MG63 (cell line): ENCODE results near the gene MYO5C. TPM values are rescaled to one million over a fixed set of nuclear protein-coding genes. Genes with fewer than 3 reads are reported as not detected.
A peak's percentile ranks its signal among the peaks of the same experiment; 100 is the strongest.
"Not testable (repeated sequence)": the region's sequence is repeated elsewhere in the genome, so short reads cannot be mapped to it uniquely, and the experiment has no call there.

Experiments
- DNase-seq: peaks from one replicate; pipeline ENCODE4 v3.0.0-alpha.2; 2020
- H3K27me3 ChIP-seq: fragments of 250-450 bp; sonication (Bioruptor Pico); 2 replicates; pipeline ENCODE4 v1.5.1; 2020; ENCODE audit warnings: mild to moderate bottlenecking, moderate library complexity
- H3K36me3 ChIP-seq: fragments of 250-450 bp; sonication (Bioruptor Pico); 2 replicates; pipeline ENCODE4 v1.5.1; 2020; ENCODE audit warnings: mild to moderate bottlenecking, moderate library complexity
- H3K4me3 ChIP-seq: fragments of 250-450 bp; sonication (Bioruptor Pico); 2 replicates; pipeline ENCODE4 v1.5.1; 2020; ENCODE audit warnings: mild to moderate bottlenecking, moderate library complexity
- H3K9me3 ChIP-seq: fragments of 250-450 bp; sonication (Bioruptor Pico); 2 replicates; pipeline ENCODE4 v1.5.1; 2020; ENCODE audit warnings: mild to moderate bottlenecking, moderate library complexity
- total RNA-seq: library from RNA; depleted of rRNA; stranded (reverse); fragments of >200 nt; shearing (Covaris generic); gene quantifications from 2 replicates; pipeline ENCODE4 v1.2.3, GENCODE V29; 2014; ENCODE audit warnings: low replicate concordance

Gene MYO5C
- total RNA-seq, 1 experiment from 2014 or later = not detected

DNA sequence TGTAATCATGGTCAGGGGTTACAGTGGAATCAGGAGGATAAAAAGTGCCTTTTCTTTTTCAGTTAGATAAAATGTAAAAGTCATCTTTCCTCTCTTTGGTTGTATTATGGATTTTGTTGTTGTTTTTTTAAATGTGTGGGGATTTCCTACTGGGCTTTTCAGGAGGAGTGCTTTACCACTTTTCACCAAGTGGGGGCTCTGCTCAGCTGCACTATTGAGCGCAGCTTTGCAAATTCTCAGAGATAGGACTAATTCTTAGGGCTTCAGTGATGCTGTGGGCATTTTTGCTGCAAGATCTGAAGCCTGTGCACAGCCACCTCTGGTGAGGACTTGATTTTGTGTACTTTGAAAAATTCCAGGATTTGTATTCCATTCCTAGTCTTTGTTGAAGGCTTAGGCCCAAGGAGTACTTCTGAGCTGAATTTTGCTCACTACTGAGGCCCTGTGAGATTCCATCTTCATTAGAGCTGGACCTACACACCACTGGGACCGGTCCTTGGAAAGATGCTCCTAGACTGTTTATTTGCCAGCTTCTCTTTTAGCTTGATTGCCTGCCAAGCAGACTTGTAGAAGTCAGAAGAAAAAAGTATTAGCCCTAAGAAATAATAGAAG, 111.9 kb downstream of the MYO5C start:
- H3K9me3 ChIP-seq = peaks cover 5% of the 10 kb centered on the region; the same call in 1 of the 2 replicates
- DNase-seq = no peak
- no peaks in the 10 kb centered on the region for H3K27me3 ChIP-seq
- no peak overlapping the region for H3K4me3 ChIP-seq
- no peaks in the 10 kb centered on the region for H3K36me3 ChIP-seq

DNA sequence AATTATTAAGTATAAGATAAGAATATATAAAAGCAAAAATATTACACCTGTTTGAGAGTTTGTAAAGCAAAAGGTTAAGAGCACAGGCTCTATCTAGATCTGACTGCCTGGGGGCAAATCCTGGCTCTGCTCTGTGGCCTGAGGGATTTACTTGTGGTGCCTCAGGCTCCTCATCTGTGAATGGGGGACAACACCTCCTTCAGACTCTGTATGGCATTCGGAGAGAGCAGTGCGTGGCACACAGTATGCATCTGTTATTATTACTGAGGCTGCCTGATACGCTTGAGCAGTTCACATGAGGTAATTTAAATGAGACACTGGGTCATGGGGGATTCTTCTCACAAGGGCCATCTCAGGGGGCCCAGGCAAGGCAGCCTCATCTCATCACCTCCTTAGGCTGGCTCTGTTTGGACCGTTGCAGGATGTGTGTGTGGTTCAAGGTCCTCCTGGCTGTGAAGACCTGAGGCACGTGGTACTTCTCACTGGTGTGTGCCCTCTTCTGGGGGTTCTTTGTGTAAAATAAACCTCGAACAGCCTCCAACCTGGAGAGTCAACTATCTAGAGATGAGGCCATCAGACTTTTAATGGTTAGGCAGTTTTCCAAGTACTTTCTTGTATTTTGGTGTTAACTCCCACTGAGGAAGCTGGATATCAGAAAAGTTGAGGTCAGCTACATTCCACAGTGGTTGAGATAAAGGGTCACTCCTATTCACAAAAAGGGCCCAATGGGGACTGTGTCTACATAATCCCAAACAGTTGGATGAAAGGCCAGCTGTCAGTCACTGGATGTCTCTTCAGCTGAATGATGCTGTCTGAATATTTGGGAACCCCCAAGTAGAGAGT, 113.4 kb downstream of the MYO5C start:
- H3K27me3 ChIP-seq = no peaks in the 10 kb centered on the region
- peaks cover 5% of the 10 kb centered on the region; the same call in 1 of the 2 replicates for H3K9me3 ChIP-seq
- no peak overlapping the region for H3K4me3 ChIP-seq
- H3K36me3 ChIP-seq = no peaks in the 10 kb centered on the region
- DNase-seq = no peak

DNA sequence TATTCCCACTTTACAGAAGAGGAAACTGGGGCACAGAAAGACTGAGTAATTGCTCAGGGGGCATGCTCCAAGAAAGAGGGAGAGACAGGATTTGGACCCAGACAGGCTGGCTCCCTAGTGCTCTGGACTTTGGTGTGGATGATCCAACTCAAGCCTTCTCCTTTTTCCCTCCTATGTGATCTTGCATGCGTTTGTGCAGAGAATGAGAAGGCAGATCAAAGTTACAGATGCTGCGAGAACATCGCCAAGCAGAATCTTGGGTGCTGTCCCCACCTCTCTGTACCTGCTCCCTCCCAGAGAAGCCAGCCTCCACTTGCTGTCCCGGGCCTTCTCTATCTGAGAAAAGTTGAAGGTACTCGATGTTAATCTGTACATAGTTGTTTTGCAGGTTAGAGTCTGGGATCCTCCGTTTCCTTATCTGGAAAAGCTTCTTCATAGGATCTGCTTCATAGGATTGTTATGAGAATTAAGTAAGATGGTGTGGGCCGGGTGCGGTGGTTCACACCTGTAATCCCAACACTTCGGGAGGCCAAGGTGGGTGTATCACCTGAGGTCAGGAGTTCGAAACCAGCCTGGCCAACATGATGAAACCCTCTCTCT, 114.7 kb downstream of the MYO5C start:
- Histone ChIP-seq H3K36me3 (no peaks in the 10 kb centered on the region), H3K27me3 (no peaks in the 10 kb centered on the region), H3K4me3 (no peak overlapping the region), H3K9me3 (peaks cover 5% of the 10 kb centered on the region; the same call in 1 of the 2 replicates)
- no peak for DNase-seq

DNA sequence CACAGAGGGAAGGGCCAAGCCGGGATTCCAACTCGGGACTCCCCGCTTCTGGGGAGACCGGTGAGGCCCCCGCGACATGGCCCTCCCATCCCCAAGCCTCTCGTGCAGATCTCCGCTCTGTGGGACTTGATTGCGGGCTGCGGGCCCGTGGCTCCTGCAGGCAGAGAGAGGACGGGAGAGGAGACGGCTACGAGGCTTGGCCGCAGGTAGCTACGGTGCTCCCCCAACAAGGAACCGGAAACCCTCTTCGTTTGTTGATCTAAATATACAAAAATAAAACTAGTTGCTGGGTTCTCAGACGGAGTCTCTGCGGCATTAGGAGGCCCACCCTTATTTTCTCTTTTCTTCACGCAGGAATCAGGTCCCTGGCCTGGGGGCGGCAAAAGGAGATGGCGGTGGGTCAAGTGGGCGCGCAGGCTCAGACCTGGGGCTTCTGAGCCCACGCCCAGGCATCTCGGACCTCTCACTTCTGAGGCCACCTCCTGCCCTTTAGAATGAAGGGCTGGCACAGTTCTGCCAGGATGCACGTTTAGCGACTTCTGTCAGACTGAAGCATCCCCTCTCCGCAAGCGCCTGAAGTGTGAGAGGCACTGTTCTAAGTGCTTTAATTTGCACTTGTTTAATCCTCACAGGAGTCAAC, 115.3 kb downstream of the MYO5C start:
- Histone ChIP-seq H3K36me3 (no peaks in the 10 kb centered on the region), H3K4me3 (peak overlapping the region; percentile 59), H3K27me3 (no peaks in the 10 kb centered on the region), H3K9me3 (peaks cover 5% of the 10 kb centered on the region; the same call in 1 of the 2 replicates)
- no peak for DNase-seq

DNA sequence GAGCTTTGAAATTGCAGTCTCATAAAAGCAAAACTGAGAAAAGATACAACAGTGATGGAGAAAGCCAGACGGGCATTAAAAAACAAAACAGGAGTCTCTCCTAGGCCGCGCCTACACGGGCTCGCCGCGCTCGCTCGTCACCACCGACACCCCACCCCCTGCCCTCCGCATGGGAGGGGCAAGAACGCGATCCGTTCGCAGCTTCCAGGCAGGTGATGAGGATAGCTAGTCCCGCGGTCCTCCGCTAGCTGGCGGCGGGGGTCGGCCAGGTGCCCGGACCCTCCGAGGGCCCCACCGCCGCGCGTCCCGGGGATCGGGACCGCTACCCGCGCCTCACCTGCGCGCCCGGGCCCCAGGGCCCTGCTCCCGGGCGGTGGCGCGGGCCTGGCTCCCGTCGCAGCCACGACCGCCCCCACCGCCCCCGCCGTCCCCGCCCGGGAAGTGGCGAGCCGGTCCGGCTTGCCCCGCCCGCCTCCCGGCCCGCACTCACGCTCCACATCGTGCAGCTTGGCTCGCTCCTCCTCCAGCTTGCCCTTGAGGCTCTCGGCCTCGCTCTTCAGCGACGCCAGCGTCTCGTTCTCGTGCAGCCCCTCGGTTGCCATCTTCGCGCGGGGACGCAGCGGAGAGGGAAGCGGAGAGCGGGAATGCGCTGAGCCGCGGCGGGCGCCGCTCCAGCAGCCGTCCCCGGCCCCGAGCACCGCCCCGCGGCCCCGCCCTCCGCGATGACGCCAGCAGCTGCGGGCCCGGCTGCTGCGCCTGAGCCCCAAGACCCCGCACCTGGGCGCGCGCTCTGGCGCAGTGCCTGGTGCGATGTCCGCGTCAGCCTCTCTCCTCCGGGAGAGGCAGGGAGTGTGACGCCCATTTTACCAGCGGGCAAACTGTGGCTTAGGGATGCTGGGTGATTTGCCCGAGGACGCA, 116.1 kb downstream of the MYO5C start:
- H3K9me3 ChIP-seq = peaks cover 5% of the 10 kb centered on the region; the same call in 1 of the 2 replicates
- peak; percentile 73 for DNase-seq
- H3K36me3 ChIP-seq = no peaks in the 10 kb centered on the region
- peak overlapping the region; percentile 59 for H3K4me3 ChIP-seq
- H3K27me3 ChIP-seq = no peaks in the 10 kb centered on the region

DNA sequence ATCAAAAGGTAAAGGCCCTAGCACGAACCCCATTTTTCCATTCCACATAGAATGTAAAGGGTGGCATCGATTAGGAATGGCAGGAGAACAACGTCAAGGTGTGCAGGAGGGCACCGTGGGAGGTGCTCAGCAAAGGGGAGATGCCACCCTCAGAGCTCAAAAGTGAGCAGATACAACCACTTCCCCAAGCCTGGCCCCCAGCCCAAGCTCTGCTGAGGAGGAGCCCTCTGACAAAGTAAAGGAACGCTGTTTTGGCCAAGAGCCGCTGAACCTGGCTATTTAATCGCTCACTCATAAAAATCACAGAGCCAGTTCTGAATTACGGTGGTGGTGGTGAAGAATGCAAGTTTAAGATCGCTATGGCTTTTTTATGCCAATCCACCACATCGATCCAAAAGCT, 116.8 kb downstream of the MYO5C start:
- H3K4me3 ChIP-seq = peak overlapping the region; percentile 59
- DNase-seq = no peak
- H3K36me3 ChIP-seq = no peaks in the 10 kb centered on the region
- H3K27me3 ChIP-seq = no peaks in the 10 kb centered on the region
- H3K9me3 ChIP-seq = peaks cover 5% of the 10 kb centered on the region; the same call in 1 of the 2 replicates

DNA sequence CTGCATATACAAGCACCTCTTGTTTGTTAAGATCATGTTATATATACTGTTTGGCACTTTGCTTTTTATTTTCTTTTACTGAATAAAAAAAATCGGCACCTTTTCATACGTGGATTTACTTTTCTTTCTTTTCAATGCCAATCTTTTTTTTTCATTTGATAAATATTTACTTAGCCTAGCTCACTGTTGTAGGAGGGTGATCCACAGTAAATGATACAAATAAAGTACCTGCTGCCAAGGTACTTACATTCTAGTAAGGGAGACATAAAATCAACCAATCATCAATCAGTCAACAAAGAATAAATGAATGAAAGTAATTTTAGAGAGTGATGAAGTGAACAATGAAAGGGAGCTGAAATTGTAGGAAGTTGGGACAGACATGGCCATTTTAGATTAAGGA, 122.7 kb downstream of the MYO5C start:
- Histone ChIP-seq H3K9me3 (no peaks in the 10 kb centered on the region), H3K4me3 (no peak overlapping the region), H3K27me3 (no peaks in the 10 kb centered on the region), H3K36me3 (no peaks in the 10 kb centered on the region)
- no peak for DNase-seq

DNA sequence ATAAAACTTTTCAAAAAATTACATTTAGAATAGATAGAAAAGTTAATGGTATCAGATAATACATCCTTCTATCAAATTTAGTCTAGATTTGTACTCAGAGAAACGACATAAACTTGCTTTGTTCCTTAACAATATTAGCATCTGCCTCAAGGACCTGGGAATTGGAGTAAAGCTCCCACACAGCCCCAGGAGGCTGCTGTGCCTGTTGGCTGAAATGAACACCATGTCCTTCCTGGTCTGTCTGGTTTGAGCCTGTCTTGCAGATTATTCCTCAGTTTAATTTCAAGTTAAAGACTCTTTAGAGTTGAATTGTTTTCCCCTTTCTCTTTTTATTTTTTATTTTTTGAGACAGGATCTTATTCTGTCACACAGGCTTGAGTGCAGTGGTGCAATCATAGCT, 123.8 kb downstream of the MYO5C start:
- no peak for DNase-seq
- H3K4me3 ChIP-seq = no peak overlapping the region

DNA sequence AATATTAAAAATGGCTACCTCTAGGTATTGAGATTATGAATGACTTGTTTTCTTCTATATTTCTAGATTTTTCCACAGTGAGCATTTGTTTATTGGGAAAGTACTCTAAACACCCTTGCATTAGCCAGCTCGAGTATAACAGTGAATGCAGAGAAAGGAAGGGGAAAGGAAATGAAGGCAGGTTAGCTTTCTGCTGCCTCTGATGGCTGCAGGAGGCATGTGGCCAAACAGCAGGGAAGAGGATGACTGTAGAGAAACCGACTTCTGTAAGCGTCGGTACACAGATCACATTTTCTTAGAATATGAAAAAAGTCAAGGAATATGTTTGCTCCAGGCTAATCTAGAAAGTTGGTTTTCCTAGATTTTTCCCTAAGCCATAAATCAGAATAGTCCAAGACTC, 124.2 kb downstream of the MYO5C start:
- Histone ChIP-seq H3K9me3 (no peaks in the 10 kb centered on the region), H3K36me3 (no peaks in the 10 kb centered on the region), H3K4me3 (no peak overlapping the region), H3K27me3 (no peaks in the 10 kb centered on the region)
- DNase-seq = no peak

More for the DNA sequence above, 123.8 kb downstream of the MYO5C start:
- H3K9me3 ChIP-seq = no peaks in the 10 kb centered on the region
- no peaks in the 10 kb centered on the region for H3K36me3 ChIP-seq
- H3K27me3 ChIP-seq = no peaks in the 10 kb centered on the region

DNA sequence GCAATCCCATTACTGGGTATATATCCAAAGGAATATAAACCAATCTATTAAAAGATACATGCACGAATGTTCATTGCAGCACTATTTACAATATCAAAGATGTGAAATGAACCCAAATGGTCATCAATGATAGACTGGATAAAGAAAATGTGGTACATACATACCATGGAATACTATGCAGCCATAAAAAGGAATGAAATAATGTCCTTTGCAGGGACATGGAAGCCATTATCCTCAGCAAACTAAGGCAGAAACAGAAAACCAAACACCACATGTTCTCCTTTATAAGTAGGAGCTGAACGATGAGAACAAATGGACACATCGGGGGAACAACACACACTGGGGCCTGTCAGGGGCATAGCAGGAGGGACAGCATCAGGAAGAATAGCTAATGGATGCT, 125.4 kb downstream of the MYO5C start:
- not testable (repeated sequence) for H3K36me3 ChIP-seq, H3K4me3 ChIP-seq, H3K9me3 ChIP-seq, DNase-seq, H3K27me3 ChIP-seq

DNA sequence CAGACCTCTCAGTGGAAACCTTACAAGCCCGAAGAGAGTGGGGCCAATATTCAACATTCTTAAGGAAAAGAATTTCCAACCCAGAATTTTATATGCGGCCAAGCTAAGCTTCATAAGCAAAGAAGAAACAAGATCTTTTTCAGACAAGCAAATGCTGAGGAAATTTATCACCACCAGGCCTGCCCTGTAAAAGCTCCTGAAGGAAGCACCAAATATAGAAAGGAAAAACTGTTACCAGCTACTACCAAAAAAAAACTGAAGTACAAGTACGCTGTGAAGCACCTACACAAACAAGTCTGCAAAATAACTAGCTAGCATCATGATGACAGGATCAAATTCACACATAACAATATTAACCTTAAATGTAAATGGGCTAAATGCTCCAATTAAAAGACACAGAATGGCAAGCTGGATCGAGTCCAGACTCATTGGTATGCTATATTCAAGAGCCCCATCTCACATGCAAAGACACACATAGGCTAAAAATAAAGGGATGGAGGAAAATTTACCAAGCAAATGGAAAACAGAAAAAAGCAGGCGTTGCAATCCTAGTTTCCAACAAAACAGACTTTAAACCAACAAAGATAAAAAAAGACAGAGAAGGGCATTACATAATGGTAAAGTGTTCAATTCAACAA, 130.0 kb downstream of the MYO5C start:
- DNase-seq, H3K27me3 ChIP-seq, H3K4me3 ChIP-seq, H3K9me3 ChIP-seq, H3K36me3 ChIP-seq: not testable (repeated sequence)

DNA sequence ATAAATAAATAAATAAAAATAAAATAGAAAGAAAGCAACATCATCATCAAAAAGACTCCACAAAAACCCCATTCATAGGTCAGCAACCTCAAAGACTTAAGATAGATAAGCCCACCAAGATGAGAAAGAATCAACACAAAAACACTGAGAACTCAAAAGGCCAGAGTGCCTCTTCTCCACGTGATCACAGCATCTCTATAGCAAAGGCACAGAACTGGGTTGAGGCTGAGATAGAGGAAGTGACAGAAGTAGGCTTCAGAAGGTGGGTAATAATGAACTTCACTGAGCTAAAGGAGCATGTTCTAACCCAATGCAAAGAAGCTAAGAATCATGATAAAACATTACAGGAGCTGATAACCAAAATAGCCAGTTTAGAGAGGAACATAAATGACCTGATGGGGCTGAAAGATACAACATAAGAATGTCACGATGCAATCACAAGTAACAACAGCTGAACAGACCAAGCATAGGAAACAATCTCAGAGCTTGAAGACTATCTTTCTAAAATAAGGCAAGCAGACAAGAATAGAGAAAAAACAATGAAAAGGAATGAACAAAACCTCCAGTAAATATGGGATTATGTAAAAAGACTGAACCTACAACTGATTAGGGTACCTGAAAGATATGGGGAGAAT, 130.9 kb downstream of the MYO5C start:
- Histone ChIP-seq H3K27me3 (no peaks in the 10 kb centered on the region), H3K36me3 (no peaks in the 10 kb centered on the region), H3K4me3 (no peak overlapping the region), H3K9me3 (no peaks in the 10 kb centered on the region)
- DNase-seq = no peak

DNA sequence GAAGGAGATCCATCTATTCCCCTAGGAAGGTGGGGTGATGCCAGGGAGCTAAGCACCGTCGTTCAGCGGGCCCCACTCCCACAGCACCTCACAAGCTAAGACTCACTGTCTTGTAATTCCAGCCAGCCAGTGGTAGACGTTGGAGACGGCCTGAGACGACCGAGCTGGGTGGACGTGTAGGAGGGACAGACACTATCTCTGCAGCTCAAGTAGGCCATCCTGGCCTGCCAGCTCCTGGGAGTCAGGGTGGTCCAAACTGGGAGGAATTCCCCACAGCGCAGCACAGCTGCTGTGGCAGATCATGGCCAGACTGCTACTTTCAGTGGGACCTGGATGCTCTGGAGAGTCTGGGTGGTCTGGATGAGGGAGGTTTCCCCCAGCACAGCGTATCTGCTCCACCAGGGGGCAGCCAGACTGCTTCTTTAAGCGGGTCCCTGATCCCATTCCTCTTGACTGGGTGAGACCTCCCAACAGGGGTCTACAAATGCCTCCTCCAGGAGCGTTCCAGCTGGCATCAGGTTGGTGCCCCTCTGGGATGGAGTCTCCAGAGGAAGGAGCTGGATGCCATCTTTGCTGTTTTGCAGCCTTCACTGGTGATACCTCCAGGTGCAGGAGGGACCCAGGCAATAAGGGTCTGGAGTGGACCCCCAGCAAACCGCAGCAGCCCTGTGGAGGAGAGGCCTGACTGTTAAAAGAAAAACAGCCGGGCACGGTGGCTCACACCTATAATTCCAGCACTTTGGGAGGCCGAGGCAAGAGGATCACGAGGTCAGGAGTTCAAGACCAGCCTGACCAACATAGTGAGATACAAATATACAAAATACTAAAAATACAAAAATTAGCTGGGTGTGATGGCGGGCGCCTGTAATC, 132.0 kb downstream of the MYO5C start:
- no peak overlapping the region for H3K4me3 ChIP-seq
- H3K27me3 ChIP-seq = no peaks in the 10 kb centered on the region
- DNase-seq = no peak
- H3K9me3 ChIP-seq = no peaks in the 10 kb centered on the region
- no peaks in the 10 kb centered on the region for H3K36me3 ChIP-seq

DNA sequence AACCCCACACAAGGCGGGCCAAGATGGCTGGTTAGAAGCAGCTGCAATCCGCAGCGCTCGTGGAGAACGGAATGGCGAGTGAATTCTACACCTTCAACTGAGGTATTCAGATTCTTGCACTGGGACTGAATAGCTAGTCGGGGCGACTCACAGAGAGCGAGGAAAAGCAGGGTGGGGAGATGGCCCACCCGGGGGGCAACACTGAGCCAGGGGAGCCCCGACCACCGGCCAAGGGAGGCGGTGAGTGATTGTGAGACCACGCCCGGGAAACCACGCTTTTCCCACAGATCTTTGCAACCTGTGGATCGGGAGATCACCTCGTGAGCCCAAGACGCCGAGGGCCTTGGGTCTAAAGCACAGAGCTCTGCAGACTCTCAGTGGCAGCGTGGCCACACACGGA, 132.7 kb downstream of the MYO5C start:
- Histone ChIP-seq H3K36me3 (no peaks in the 10 kb centered on the region), H3K4me3 (no peak overlapping the region), H3K9me3 (no peaks in the 10 kb centered on the region), H3K27me3 (no peaks in the 10 kb centered on the region)
- DNase-seq = no peak

DNA sequence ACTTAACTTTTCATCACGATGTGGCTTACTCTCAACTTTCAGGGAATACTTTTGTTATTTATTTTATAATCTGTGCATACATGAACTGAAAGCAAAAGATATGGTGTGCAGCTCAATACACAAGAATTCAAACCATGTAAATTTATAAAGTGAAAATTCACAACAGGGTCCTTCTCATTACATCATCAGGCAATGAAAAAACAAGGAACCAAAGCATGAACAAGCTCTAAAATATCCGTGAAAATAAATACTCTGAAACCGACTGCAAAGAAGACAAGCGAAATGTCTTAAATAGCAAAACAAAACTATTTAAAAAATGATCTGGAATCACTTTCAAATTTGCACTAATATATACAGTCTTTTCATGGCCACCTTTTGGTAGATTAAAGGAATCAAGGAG, 133.3 kb downstream of the MYO5C start:
- no peaks in the 10 kb centered on the region for H3K9me3 ChIP-seq
- no peaks in the 10 kb centered on the region for H3K27me3 ChIP-seq
- no peaks in the 10 kb centered on the region for H3K36me3 ChIP-seq
- no peak overlapping the region for H3K4me3 ChIP-seq
- no peak for DNase-seq
